ENCODE data around the gene SKP2.

GRCh38 chr5:36136581-36136980, 15.3 kb upstream of the SKP2 start:
- TF ChIP-seq, protein P1, sequence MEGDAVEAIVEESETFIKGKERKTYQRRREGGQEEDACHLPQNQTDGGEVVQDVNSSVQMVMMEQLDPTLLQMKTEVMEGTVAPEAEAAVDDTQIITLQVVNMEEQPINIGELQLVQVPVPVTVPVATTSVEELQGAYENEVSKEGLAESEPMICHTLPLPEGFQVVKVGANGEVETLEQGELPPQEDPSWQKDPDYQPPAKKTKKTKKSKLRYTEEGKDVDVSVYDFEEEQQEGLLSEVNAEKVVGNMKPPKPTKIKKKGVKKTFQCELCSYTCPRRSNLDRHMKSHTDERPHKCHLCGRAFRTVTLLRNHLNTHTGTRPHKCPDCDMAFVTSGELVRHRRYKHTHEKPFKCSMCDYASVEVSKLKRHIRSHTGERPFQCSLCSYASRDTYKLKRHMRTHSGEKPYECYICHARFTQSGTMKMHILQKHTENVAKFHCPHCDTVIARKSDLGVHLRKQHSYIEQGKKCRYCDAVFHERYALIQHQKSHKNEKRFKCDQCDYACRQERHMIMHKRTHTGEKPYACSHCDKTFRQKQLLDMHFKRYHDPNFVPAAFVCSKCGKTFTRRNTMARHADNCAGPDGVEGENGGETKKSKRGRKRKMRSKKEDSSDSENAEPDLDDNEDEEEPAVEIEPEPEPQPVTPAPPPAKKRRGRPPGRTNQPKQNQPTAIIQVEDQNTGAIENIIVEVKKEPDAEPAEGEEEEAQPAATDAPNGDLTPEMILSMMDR (IDR thresholded peaks at IDR 0.05), result no peak
- no peak for TF ChIP-seq POLR2A (IDR thresholded peaks at IDR 0.05)

Measured in lower leg skin (tissue), 3 donors.